GM23338 (cell line): Measurements from ENCODE around the gene TFB1M. TPM values are rescaled to one million over a fixed set of nuclear protein-coding genes. Genes with fewer than 3 reads are reported as not detected.

Experiments
- ATAC-seq: fragments of 200-7000 bp; cut with Tn5 transposase; 3 replicates; pipeline ENCODE4 v1.9.1; 2020
- DNase-seq: peaks from one replicate; pipeline ENCODE4 v3.0.0-alpha.2; 2015; ENCODE audit warnings: low spot score
- H2AFZ ChIP-seq: fragments of 200-600 bp; sonication (generic); 2 replicates; pipeline ENCODE4 v1.8.0; 2016; ENCODE audit warnings: antibody characterized with exemption, mild to moderate bottlenecking, moderate library complexity
- H3F3A ChIP-seq: fragments of 200-600 bp; sonication (generic); replicated peaks from 2 replicates; pipeline ENCODE4 v1.8.0; 2017; ENCODE audit warnings: antibody characterized with exemption, mixed run types, low read depth
- H3K27ac ChIP-seq: fragments of 200-600 bp; sonication (generic); 2 replicates; pipeline ENCODE4 v1.6.1; 2016; ENCODE audit warnings: low read depth
- H3K27me3 ChIP-seq: fragments of 200-600 bp; sonication (generic); 2 replicates; pipeline ENCODE4 v1.8.0; 2016; ENCODE audit warnings: mild to moderate bottlenecking, mixed run types, moderate library complexity; ENCODE audit not compliant: insufficient read depth
- H3K36me3 ChIP-seq: fragments of 200-600 bp; sonication (generic); 2 replicates; pipeline ENCODE4 v1.8.0; 2016; ENCODE audit warnings: mild to moderate bottlenecking; ENCODE audit not compliant: insufficient read depth
- H3K4me1 ChIP-seq: fragments of 200-600 bp; sonication (generic); 2 replicates; pipeline ENCODE4 v1.8.0; 2016; ENCODE audit warnings: mild to moderate bottlenecking, moderate library complexity; ENCODE audit not compliant: insufficient read depth
- H3K4me2 ChIP-seq: fragments of 200-600 bp; sonication (generic); 2 replicates; pipeline ENCODE4 v1.7.1; 2017; ENCODE audit warnings: mixed run types
- H3K4me3 ChIP-seq: fragments of 200-600 bp; sonication (generic); 2 replicates; pipeline ENCODE4 v1.6.1; 2016; ENCODE audit warnings: mixed run types
- H3K79me2 ChIP-seq: fragments of 200-600 bp; sonication (generic); replicated peaks from 2 replicates; pipeline ENCODE4 v1.8.0; 2017; ENCODE audit warnings: mild to moderate bottlenecking; ENCODE audit not compliant: insufficient read depth
- H3K9me2 ChIP-seq: fragments of 200-600 bp; sonication (generic); 2 replicates; pipeline ENCODE4 v1.8.0; 2017; ENCODE audit not compliant: insufficient read depth
- H4K20me1 ChIP-seq: fragments of 200-600 bp; sonication (generic); replicated peaks from 2 replicates; pipeline ENCODE4 v1.8.0; 2017; ENCODE audit warnings: mild to moderate bottlenecking; ENCODE audit not compliant: insufficient read depth
- H3K27ac Mint-ChIP-seq: 2 replicates; pipeline ENCODE4 v1.8.0; 2020; ENCODE audit warnings: inconsistent platforms, mild to moderate bottlenecking, moderate library complexity, mixed read lengths
- H3K27me3 Mint-ChIP-seq: 3 replicates; pipeline ENCODE4 v1.8.0; 2022; ENCODE audit warnings: low read depth, mild to moderate bottlenecking, moderate library complexity, mixed read lengths, inconsistent platforms; ENCODE audit not compliant: insufficient read depth, poor library complexity
- H3K36me3 Mint-ChIP-seq: 3 replicates; pipeline ENCODE4 v1.8.0; 2021; ENCODE audit warnings: low read depth, mild to moderate bottlenecking, inconsistent platforms, moderate library complexity, mixed read lengths
- H3K4me1 Mint-ChIP-seq: 3 replicates; pipeline ENCODE4 v1.8.0; 2020; ENCODE audit warnings: mild to moderate bottlenecking, inconsistent platforms, mixed read lengths
- H3K4me3 Mint-ChIP-seq: 3 replicates; pipeline ENCODE4 v1.8.0; 2021; ENCODE audit warnings: moderate library complexity, mild to moderate bottlenecking, inconsistent platforms, mixed read lengths
- H3K9me3 Mint-ChIP-seq: 3 replicates; pipeline ENCODE4 v1.8.0; 2020; ENCODE audit warnings: moderate library complexity, mild to moderate bottlenecking, inconsistent platforms, mixed read lengths
- CREB1 ChIP-seq: fragments of 250-450 bp; sonication (Bioruptor Pico); IDR thresholded peaks from 2 replicates; pipeline ENCODE4 v1.5.0; 2020; ENCODE audit warnings: low read depth, mild to moderate bottlenecking, moderate library complexity
- ETS1 ChIP-seq: IDR thresholded peaks from 2 replicates; pipeline ENCODE4 v1.6.1; 2016; ENCODE audit warnings: antibody characterized with exemption
- EZH2 ChIP-seq: fragments of 200-600 bp; sonication (generic); IDR thresholded peaks from one replicate; pipeline ENCODE4 v1.8.0; 2017; ENCODE audit warnings: antibody characterized with exemption, mild to moderate bottlenecking, low read depth; ENCODE audit not compliant: unreplicated experiment
- JUNB ChIP-seq: IDR thresholded peaks from one replicate; pipeline ENCODE4 v1.6.1; 2016; ENCODE audit warnings: antibody characterized with exemption; ENCODE audit not compliant: unreplicated experiment
- POLR2AphosphoS5 ChIP-seq: IDR thresholded peaks from 2 replicates; pipeline ENCODE4 v1.6.1; 2016; ENCODE audit warnings: antibody characterized with exemption, low read depth
- STAT1 ChIP-seq: IDR thresholded peaks from one replicate; pipeline ENCODE4 v1.6.1; 2016; ENCODE audit warnings: antibody characterized with exemption; ENCODE audit not compliant: unreplicated experiment
- ZNF114 ChIP-seq: fragments of 250-450 bp; sonication (Bioruptor Pico); IDR thresholded peaks from 2 replicates; pipeline ENCODE4 v1.5.0; 2020; ENCODE audit warnings: mild to moderate bottlenecking, moderate library complexity
- ZNF331 ChIP-seq: fragments of 250-450 bp; sonication (Bioruptor Pico); IDR thresholded peaks from 2 replicates; pipeline ENCODE4 v1.5.0; 2020; ENCODE audit warnings: low read depth, mild to moderate bottlenecking, moderate library complexity
- polyA plus RNA-seq: library from polyadenylated mRNA; unstranded; fragments of >200 nt; fragmentation: Nextera tagmentation; extraction: Ambion mirVana; gene quantifications from 2 replicates; pipeline ENCODE4 v1.2.1, GENCODE V29; 2016
- total RNA-seq: library from RNA; depleted of rRNA; stranded (reverse); fragments of >200 nt; shearing (Covaris generic); gene quantifications from 2 replicates; pipeline ENCODE4 v1.2.3, GENCODE V29; 2014

TFB1M gene
- total and polyA plus RNA-seq, 2 experiments from 2014 or later = 51.1 to 66.9 TPM

GRCh38 chr6:155254139-155254538, 60.1 kb downstream of the TFB1M start (continued):
- no peak for TF ChIP-seq ETS1
- TF ChIP-seq EZH2 = no peak
- no peak for TF ChIP-seq ZNF331 (CRISPR knock-in tag)
- no peak for TF ChIP-seq JUNB
- no peak for TF ChIP-seq STAT1

GRCh38 chr6:155253337-155253736, 60.9 kb downstream of the TFB1M start:
- Histone ChIP-seq H2AFZ (no peak overlapping the region), H3K4me3 (no peak overlapping the region), H4K20me1 (no peaks in the 10 kb centered on the region), H3K36me3 (peaks cover 23% of the 10 kb centered on the region), H3K27ac (peak overlapping the region; percentile 62), H3F3A (peaks cover 4% of the 10 kb centered on the region), H3K4me1 (peaks cover 21% of the 10 kb centered on the region), H3K4me2 (peak overlapping the region; percentile 7), H3K27me3 (no peaks in the 10 kb centered on the region), H3K9me2 (no peaks in the 10 kb centered on the region), H3K79me2 (no peaks in the 10 kb centered on the region; the same call in 1 of the 2 replicates)
- peak overlapping the region; percentile 28; the same call in 2 of the 3 replicates for H3K4me3 Mint-ChIP-seq
- TF ChIP-seq POLR2AphosphoS5 (no peak), ZNF114 (CRISPR knock-in tag) (no peak), CREB1 (no peak)
- peak; percentile 54 for DNase-seq
- H3K4me1 Mint-ChIP-seq = peaks cover 30% of the 10 kb centered on the region
- no peaks in the 10 kb centered on the region for H3K9me3 Mint-ChIP-seq
- H3K27me3 Mint-ChIP-seq = peaks cover 8% of the 10 kb centered on the region
- peak; percentile 68 for ATAC-seq
- peak overlapping the region; percentile 96 for H3K27ac Mint-ChIP-seq
- peaks cover 75% of the 10 kb centered on the region; the same call in 2 of the 3 replicates for H3K36me3 Mint-ChIP-seq

GRCh38 chr6:155252581-155252980, 61.7 kb downstream of the TFB1M start:
- Histone ChIP-seq H3F3A (peaks cover 4% of the 10 kb centered on the region), H3K4me2 (peak overlapping the region; percentile 7; the same call in 1 of the 2 replicates), H3K4me3 (no peak overlapping the region), H3K27me3 (no peaks in the 10 kb centered on the region), H3K4me1 (peaks cover 23% of the 10 kb centered on the region), H2AFZ (no peak overlapping the region), H3K9me2 (no peaks in the 10 kb centered on the region), H3K36me3 (peaks cover 21% of the 10 kb centered on the region), H3K79me2 (no peaks in the 10 kb centered on the region; the same call in 1 of the 2 replicates), H3K27ac (peak overlapping the region; percentile 62), H4K20me1 (no peaks in the 10 kb centered on the region)
- no peak for TF ChIP-seq CREB1
- TF ChIP-seq POLR2AphosphoS5 = no peak
- TF ChIP-seq JUNB = no peak
- no peak for TF ChIP-seq ZNF114 (CRISPR knock-in tag)
- TF ChIP-seq ETS1 = no peak
- TF ChIP-seq STAT1 = no peak
- ATAC-seq = no peak
- peaks cover 77% of the 10 kb centered on the region; the same call in 2 of the 3 replicates for H3K36me3 Mint-ChIP-seq
- no peak overlapping the region for H3K4me3 Mint-ChIP-seq
- no peaks in the 10 kb centered on the region for H3K9me3 Mint-ChIP-seq
- H3K27ac Mint-ChIP-seq = peak overlapping the region; percentile 96
- DNase-seq = no peak
- peaks cover 35% of the 10 kb centered on the region for H3K4me1 Mint-ChIP-seq
- peaks cover 9% of the 10 kb centered on the region for H3K27me3 Mint-ChIP-seq
